HG03565 (cell line): ENCODE data around the gene GGT1.
"Not testable (repeated sequence)": the region's sequence is repeated elsewhere in the genome, so short reads cannot be mapped to it uniquely, and the experiment has no call there.

Experiments
- ATAC-seq: cut with Tn5 transposase; IDR thresholded peaks from one replicate; pipeline ENCODE4 v1.9.1; 2021; ENCODE audit warnings: mild to moderate bottlenecking, moderate library complexity; ENCODE audit not compliant: unreplicated experiment

The GGT1 gene

GRCh38 chr22:24633231-24634023, 30.4 kb downstream of the GGT1 start:
- ATAC-seq = not testable (repeated sequence)

- not testable (repeated sequence) for ATAC-seq
Observed at GRCh38 chr22:24634776-24635389, 31.9 kb downstream of the GGT1 start.

- not testable (repeated sequence) for ATAC-seq
Observed at GRCh38 chr22:24636513-24636912, 33.5 kb downstream of the GGT1 start.

- ATAC-seq = not testable (repeated sequence)
Observed at GRCh38 chr22:24642307-24642706, 39.3 kb downstream of the GGT1 start.

GRCh38 chr22:24644409-24644808, 41.4 kb downstream of the GGT1 start:
- not testable (repeated sequence) for ATAC-seq

- not testable (repeated sequence) for ATAC-seq
Observed at GRCh38 chr22:24645408-24646399, 42.7 kb downstream of the GGT1 start.

GRCh38 chr22:24646756-24647155, 43.8 kb downstream of the GGT1 start:
- not testable (repeated sequence) for ATAC-seq

GRCh38 chr22:24649371-24649770, 46.4 kb downstream of the GGT1 start:
- not testable (repeated sequence) for ATAC-seq

GRCh38 chr22:24650884-24651283, 47.9 kb downstream of the GGT1 start:
- not testable (repeated sequence) for ATAC-seq

GRCh38 chr22:24665395-24665794, 62.4 kb downstream of the GGT1 start:
- not testable (repeated sequence) for ATAC-seq

- ATAC-seq = not testable (repeated sequence)
Observed at GRCh38 chr22:24667904-24668303, 64.9 kb downstream of the GGT1 start.

- ATAC-seq = not testable (repeated sequence)
Observed at GRCh38 chr22:24672532-24672931, 69.5 kb downstream of the GGT1 start.
